H1 (cell line): ENCODE measurements around the gene XPOT. TPM values are rescaled to one million over a fixed set of nuclear protein-coding genes. Genes with fewer than 3 reads are reported as not detected.

Experiments used
- CTCF ChIA-PET: fragments of 300-600 bp; sonication (Branson Sonifier 250); formaldehyde crosslinking; loops from one replicate; lab custom pipeline; 2021; ENCODE audit not compliant: partially characterized antibody; lab: Charles Lee
- POLR2A ChIA-PET: fragments of 300-600 bp; sonication (Branson Sonifier 250); formaldehyde crosslinking; loops from one replicate; lab custom pipeline; 2021; ENCODE audit warnings: inconsistent platforms; ENCODE audit not compliant: partially characterized antibody; lab: Charles Lee
- DNase-seq, 2 experiments: peaks; one replicate each; pipeline versions ENCODE4 v3.0.0 to v3.0.0-alpha.2; 2010 to 2022; ENCODE audit warnings: low spot score in 2 of 2, low read depth in 1 of 2, mixed read lengths in 1 of 2
- FAIRE-seq: peaks from 2 replicates; lab custom pipeline; 2011; peaks lifted over from hg19 to GRCh38; lab: Jason Lieb, UNC
- H2AFZ ChIP-seq: 2 replicates; pipeline ENCODE4 v1.8.1; 2012; ENCODE audit warnings: low read length, inconsistent platforms
- H2AK5ac ChIP-seq: 2 replicates; pipeline ENCODE4 v1.6.1; 2013; ENCODE audit warnings: low read depth, low read length
- H2BK120ac ChIP-seq: replicated peaks from 2 replicates; pipeline ENCODE3; 2013; ENCODE audit warnings: low read depth, low read length, inconsistent platforms
- H2BK12ac ChIP-seq: 2 replicates; pipeline ENCODE4 v1.6.1; 2013; ENCODE audit warnings: low read depth, low read length
- H2BK15ac ChIP-seq: 2 replicates; pipeline ENCODE4 v1.6.1; 2013; ENCODE audit warnings: low read length
- H2BK20ac ChIP-seq: 2 replicates; pipeline ENCODE4 v1.6.1; 2013; ENCODE audit warnings: low read length
- H2BK5ac ChIP-seq: 2 replicates; pipeline ENCODE4 v1.6.1; 2013; ENCODE audit warnings: low read depth, low read length
- H3K14ac ChIP-seq: 2 replicates; pipeline ENCODE4 v1.6.1; 2013; ENCODE audit warnings: inconsistent platforms; ENCODE audit not compliant: insufficient read length
- H3K18ac ChIP-seq: 2 replicates; pipeline ENCODE4 v1.6.1; 2013; ENCODE audit warnings: low read length; ENCODE audit errors: extremely low read depth
- H3K23ac ChIP-seq: 2 replicates; pipeline ENCODE4 v1.6.1; 2013; ENCODE audit warnings: inconsistent platforms; ENCODE audit not compliant: insufficient read length
- H3K23me2 ChIP-seq: 2 replicates; pipeline ENCODE4 v1.6.1; 2013; ENCODE audit warnings: low read depth, low read length
- H3K27ac ChIP-seq: 2 replicates; pipeline ENCODE4 v1.6.1; 2011; ENCODE audit warnings: low read depth, low read length, inconsistent platforms
- H3K27me3 ChIP-seq, 4 experiments: replicated peaks in 1 of 4; 1 replicate in 1 of 4; 2 replicates in 3 of 4; pipeline versions ENCODE4 v1.6.1 to v1.8.1; 2011 to 2013; ENCODE audit warnings: low read length in 3 of 4, mild to moderate bottlenecking in 3 of 4, inconsistent platforms in 2 of 4, mixed read lengths in 2 of 4, moderate library complexity in 1 of 4; ENCODE audit not compliant: control insufficient read depth in 3 of 4, insufficient read depth in 3 of 4; ENCODE audit errors: extremely low read depth in 1 of 4
- H3K36me3 ChIP-seq, 4 experiments: 2 replicates each; pipeline versions ENCODE4 v1.6.1 to v1.8.1; 2011 to 2013; ENCODE audit warnings: mild to moderate bottlenecking in 4 of 4, low read length in 3 of 4, moderate library complexity in 2 of 4, control low read depth in 1 of 4, inconsistent platforms in 1 of 4; ENCODE audit not compliant: insufficient read depth in 4 of 4, control insufficient read depth in 2 of 4
- H3K4ac ChIP-seq: replicated peaks from 2 replicates; pipeline ENCODE3; 2013; ENCODE audit warnings: low read length, low read depth, mixed read lengths, inconsistent platforms; ENCODE audit not compliant: insufficient read length
- H3K4me1 ChIP-seq, 4 experiments: replicated peaks in 1 of 4; 1 replicate in 1 of 4; 2 replicates in 3 of 4; pipeline versions ENCODE4 v1.6.1 to v1.8.1; 2011 to 2013; ENCODE audit warnings: low read length in 3 of 4, inconsistent platforms in 2 of 4, mixed read lengths in 1 of 4; ENCODE audit not compliant: insufficient read depth in 4 of 4, control insufficient read depth in 3 of 4
- H3K4me2 ChIP-seq, 2 experiments: 2 replicates each; pipeline versions ENCODE4 v1.6.1 to v1.8.1; 2011 to 2013; ENCODE audit warnings: low read depth in 2 of 2, low read length in 2 of 2, control low read depth in 1 of 2, inconsistent platforms in 1 of 2, mild to moderate bottlenecking in 1 of 2; ENCODE audit not compliant: insufficient read depth in 1 of 2
- H3K4me3 ChIP-seq, 4 experiments: fragments of 200-600, 300-600 bp in 1 of 4; sonication (generic), shearing (Covaris generic), sonication (Bioruptor Twin) in 1 of 4; 2 replicates each; pipeline versions ENCODE4 v1.5.1 to v1.8.1; 2011 to 2016; ENCODE audit warnings: low read length in 4 of 4, low read depth in 3 of 4, control low read depth in 2 of 4, inconsistent platforms in 2 of 4, mild to moderate bottlenecking in 2 of 4, mixed read lengths in 1 of 4, moderate library complexity in 1 of 4; ENCODE audit not compliant: insufficient read depth in 2 of 4; ENCODE audit errors: extremely low read depth in 1 of 4
- H3K56ac ChIP-seq: replicated peaks from 2 replicates; pipeline ENCODE3; 2013; ENCODE audit warnings: low read depth, mild to moderate bottlenecking, mixed read lengths, low read length, inconsistent platforms; ENCODE audit not compliant: insufficient read length
- H3K79me1 ChIP-seq: 2 replicates; pipeline ENCODE4 v1.6.1; 2013; ENCODE audit warnings: low read depth, low read length, control low read depth
- H3K79me2 ChIP-seq, 2 experiments: 2 replicates each; pipeline versions ENCODE4 v1.6.1 to v1.8.1; 2012 to 2013; ENCODE audit warnings: low read length in 2 of 2, mild to moderate bottlenecking in 2 of 2, inconsistent platforms in 1 of 2; ENCODE audit not compliant: insufficient read depth in 2 of 2, control insufficient read depth in 1 of 2
- H3K9ac ChIP-seq, 4 experiments: replicated peaks in 1 of 4; 1 replicate in 1 of 4; 2 replicates in 3 of 4; pipeline versions ENCODE4 v1.6.1 to v1.8.1; 2011 to 2013; ENCODE audit warnings: low read depth in 3 of 4, low read length in 3 of 4, control low read depth in 2 of 4, mild to moderate bottlenecking in 2 of 4, moderate library complexity in 2 of 4, inconsistent platforms in 1 of 4; ENCODE audit errors: extremely low read depth in 1 of 4
- H3K9me3 ChIP-seq, 2 experiments: 2 replicates each; pipeline versions ENCODE4 v1.6.1 to v1.8.1; 2012 to 2013; ENCODE audit warnings: mild to moderate bottlenecking in 2 of 2, moderate library complexity in 2 of 2, control low read depth in 1 of 2, inconsistent platforms in 1 of 2, low read depth in 1 of 2, low read length in 1 of 2, mixed read lengths in 1 of 2; ENCODE audit not compliant: insufficient read depth in 2 of 2
- H4K20me1 ChIP-seq, 2 experiments: replicated peaks in 1 of 2; 2 replicates each; pipeline versions ENCODE3 to v1.8.1; 2011 to 2013; ENCODE audit warnings: inconsistent platforms in 2 of 2, low read length in 2 of 2, mild to moderate bottlenecking in 1 of 2; ENCODE audit not compliant: insufficient read depth in 2 of 2, control insufficient read depth in 1 of 2
- H4K5ac ChIP-seq: 2 replicates; pipeline ENCODE4 v1.6.1; 2013; ENCODE audit warnings: low read length, low read depth, mixed read lengths, inconsistent platforms; ENCODE audit not compliant: insufficient read length
- H4K8ac ChIP-seq: 2 replicates; pipeline ENCODE4 v1.8.0; 2013; ENCODE audit warnings: mild to moderate bottlenecking, moderate library complexity, low read length, inconsistent platforms; ENCODE audit not compliant: insufficient read depth; ENCODE audit errors: extremely low read depth
- H4K91ac ChIP-seq: replicated peaks from 2 replicates; pipeline ENCODE3; 2013; ENCODE audit warnings: low read length, mixed read lengths, inconsistent platforms; ENCODE audit not compliant: insufficient read length
- BCL11A ChIP-seq, 2 experiments: IDR thresholded peaks; one replicate each; pipeline ENCODE4 v1.6.1; 2011; ENCODE audit warnings: low read depth in 2 of 2, low read length in 2 of 2, mild to moderate bottlenecking in 2 of 2
- CHD2 ChIP-seq: IDR thresholded peaks from 2 replicates; pipeline ENCODE4 v1.6.1; 2012; ENCODE audit warnings: low read length, improper control_type of control experiment
- KDM5A ChIP-seq: fragments of 200-600 bp; IDR thresholded peaks from 2 replicates; pipeline ENCODE4 v1.7.1; 2012; ENCODE audit warnings: mild to moderate bottlenecking, low read length, inconsistent platforms, mixed read lengths
- MAX ChIP-seq: IDR thresholded peaks from 2 replicates; pipeline ENCODE4 v1.6.1; 2012; ENCODE audit warnings: inconsistent platforms
- PHF8 ChIP-seq: fragments of 200-600 bp; sonication (generic); conservative IDR thresholded peaks from 2 replicates; pipeline ENCODE4 v1.7.1; 2012; ENCODE audit warnings: low read depth, mild to moderate bottlenecking, inconsistent platforms, low read length, moderate library complexity
- POU5F1 ChIP-seq: IDR thresholded peaks from 2 replicates; pipeline ENCODE4 v1.6.1; 2011; ENCODE audit warnings: low read depth, mild to moderate bottlenecking, low read length, moderate library complexity
- RXRA ChIP-seq: IDR thresholded peaks from 2 replicates; pipeline ENCODE4 v1.6.1; 2011; ENCODE audit warnings: low read depth, mild to moderate bottlenecking, low read length, moderate library complexity; ENCODE audit not compliant: insufficient read depth
- SIN3A ChIP-seq, 2 experiments: IDR thresholded peaks in 1 of 2; conservative IDR thresholded peaks in 1 of 2; 2 replicates each; pipeline ENCODE4 v1.6.1; 2011 to 2012; ENCODE audit warnings: low read length in 2 of 2, improper control_type of control experiment in 1 of 2, low read depth in 1 of 2, mild to moderate bottlenecking in 1 of 2
- TCF12 ChIP-seq: IDR thresholded peaks from 2 replicates; pipeline ENCODE4 v1.6.1; 2011; ENCODE audit warnings: low read depth, mild to moderate bottlenecking, low read length
- ZNF274 ChIP-seq: IDR thresholded peaks from 2 replicates; pipeline ENCODE4 v1.7.0; 2012; ENCODE audit warnings: low read length, borderline replicate concordance; ENCODE audit errors: extremely low read depth
- WGBS, 2 experiments: shearing (Covaris generic) in 1 of 2; methylation state at CpG; one replicate each; pipeline versions ENCODE4 v1.1.6 to v1.1.7; 2013 to 2015; ENCODE audit warnings: low lambda C conversion rate in 2 of 2, mixed read lengths in 2 of 2, inconsistent platforms in 1 of 2, low coverage in 1 of 2, missing lambda C conversion rate in 1 of 2; ENCODE audit not compliant: insufficient replicate concordance in 2 of 2, insufficient coverage in 1 of 2, insufficient read length in 1 of 2; ENCODE audit errors: extremely low coverage in 1 of 2, missing lambda C conversion rate in 1 of 2; 5-methylcytosine and 5-hydroxymethylcytosine counted together
- polyA plus RNA-seq, 7 experiments: library from polyadenylated mRNA; depleted of rRNA in 3 of 7; stranded (reverse) in 5 of 7; unstranded in 2 of 7; fragments of >200 nt in 5 of 7; fragments of 200-250 nt in 2 of 7; gene quantifications; 1 replicate in 5 of 7; 2 replicates in 1 of 7; 4 replicates in 1 of 7; pipeline versions ENCODE4 v1.2.1 to v1.2.3, GENCODE V29; 2011 to 2013; ENCODE audit warnings: missing spikeins in 2 of 7, mixed read lengths in 2 of 7
- total RNA-seq: library from RNA; stranded (reverse); fragmentation: NEBNext Ultra II Directional; extraction: Animal tissue kit (Norgen Biotek cat#: 25700); gene quantifications from 2 replicates; pipeline ENCODE4 v1.2.1, GENCODE V29; 2021

The XPOT gene
- total and polyA plus RNA-seq, 2 of the 8 experiments (the other 6 are each of a cell fraction or from before 2014, with no cell fraction given): 38.8 to 176 TPM

- H3K9me3 ChIP-seq: no peaks in the 10 kb centered on the region
- H3K14ac ChIP-seq: no peak overlapping the region
- no peaks in the 10 kb centered on the region for H4K20me1 ChIP-seq
- no peaks in the 10 kb centered on the region for H3K36me3 ChIP-seq
- no peak overlapping the region for H2AK5ac ChIP-seq
- no peak overlapping the region for H3K18ac ChIP-seq
- peaks cover 0 to 2% (median 0%) of the 10 kb centered on the region in 4 experiments; a peak in 3 of 7 replicates for H3K4me1 ChIP-seq
- POLR2A ChIA-PET: interaction anchor here (1.6 kb wide), 1 partner anchor 63 kb away, joined by 3 read pairs; no protein-coding TSS in a partner anchor
- no peak overlapping the region for H2BK120ac ChIP-seq
- no peak overlapping the region for H3K4ac ChIP-seq
- H3K27me3 ChIP-seq: peaks cover 0 to 8% (median 2%) of the 10 kb centered on the region in 4 experiments; a peak in 5 of 7 replicates
- no peak overlapping the region for H3K56ac ChIP-seq
- no peak overlapping the region for H3K4me2 ChIP-seq
- H3K23ac ChIP-seq: no peak overlapping the region
- no peak overlapping the region for H4K5ac ChIP-seq
- H2BK20ac ChIP-seq: no peak overlapping the region
- CTCF ChIA-PET: interaction anchor here (0.6 to 1.4 kb wide), 3 partner anchors 37 to 243 kb away, joined by 4 read pairs; no protein-coding TSS in a partner anchor
- no peak overlapping the region for H3K4me3 ChIP-seq
- no peaks in the 10 kb centered on the region for H3K79me1 ChIP-seq
- H4K91ac ChIP-seq: no peak overlapping the region
- H3K79me2 ChIP-seq: no peaks in the 10 kb centered on the region
- no peak overlapping the region for H2AFZ ChIP-seq
- no peak overlapping the region for H3K27ac ChIP-seq
- no peak overlapping the region for H2BK5ac ChIP-seq
- H4K8ac ChIP-seq: no peak overlapping the region
- DNase-seq (no peak), FAIRE-seq (no peak)
- H3K23me2 ChIP-seq: no peaks in the 10 kb centered on the region
- WGBS, 2 experiments: 92% methylated on average over 6 of the region's 6 CpGs; no CpG with 5 or more reads in 1 of the 2 experiments
- H3K9ac ChIP-seq: no peak overlapping the region
- no peak overlapping the region for H2BK12ac ChIP-seq
- no peak overlapping the region for H2BK15ac ChIP-seq
- TF ChIP-seq RXRA: no peak
- no peak for TF ChIP-seq BCL11A (IDR thresholded peaks at IDR 0.05; ENCODE audit: low read depth in 2 of 2, low read length in 2 of 2)
- TF ChIP-seq TCF12: no peak
- no peak for TF ChIP-seq MAX
- no peak for TF ChIP-seq KDM5A
- no peak for TF ChIP-seq PHF8
- no peak for TF ChIP-seq SIN3A (conservative IDR thresholded peaks at IDR 0.05 in 1 of 2, IDR thresholded peaks at IDR 0.05 in 1 of 2; ENCODE audit: low read depth in 1 of 2, low read length in 2 of 2)
- no peak for TF ChIP-seq CHD2
- TF ChIP-seq POU5F1: no peak
- no peak for TF ChIP-seq ZNF274
Measured at GRCh38 chr12:64387197-64387816, 16.9 kb upstream of the XPOT start.
